SIG-M5 treated with dmso at 0.1 percent for 504 hours (cell line): ENCODE results near the gene ENPP7.

Experiments used
- DNase-seq: peaks from one replicate; lab custom pipeline; 2025; ENCODE audit not compliant: unreplicated experiment; lab: John Stamatoyannopoulos, UW

Gene ENPP7

GRCh38 chr17:79789943-79790804 is 59.4 kb downstream of the ENPP7 start:
- no peak for DNase-seq

- no peak for DNase-seq
These were observed 60.3 kb downstream of the ENPP7 start for GRCh38 chr17:79790805-79791734.

GRCh38 chr17:79791735-79792161 is 61.0 kb downstream of the ENPP7 start:
- no peak for DNase-seq
